ENCODE measurements around the gene GCAT. TPM values are rescaled to one million over a fixed set of nuclear protein-coding genes. Genes with fewer than 3 reads are reported as not detected.

The GCAT gene
- total and polyA plus RNA-seq, 2 of the 13 experiments (the other 11 are each of a cell fraction or from before 2014, with no cell fraction given): 28.0 to 50.3 TPM

DNA sequence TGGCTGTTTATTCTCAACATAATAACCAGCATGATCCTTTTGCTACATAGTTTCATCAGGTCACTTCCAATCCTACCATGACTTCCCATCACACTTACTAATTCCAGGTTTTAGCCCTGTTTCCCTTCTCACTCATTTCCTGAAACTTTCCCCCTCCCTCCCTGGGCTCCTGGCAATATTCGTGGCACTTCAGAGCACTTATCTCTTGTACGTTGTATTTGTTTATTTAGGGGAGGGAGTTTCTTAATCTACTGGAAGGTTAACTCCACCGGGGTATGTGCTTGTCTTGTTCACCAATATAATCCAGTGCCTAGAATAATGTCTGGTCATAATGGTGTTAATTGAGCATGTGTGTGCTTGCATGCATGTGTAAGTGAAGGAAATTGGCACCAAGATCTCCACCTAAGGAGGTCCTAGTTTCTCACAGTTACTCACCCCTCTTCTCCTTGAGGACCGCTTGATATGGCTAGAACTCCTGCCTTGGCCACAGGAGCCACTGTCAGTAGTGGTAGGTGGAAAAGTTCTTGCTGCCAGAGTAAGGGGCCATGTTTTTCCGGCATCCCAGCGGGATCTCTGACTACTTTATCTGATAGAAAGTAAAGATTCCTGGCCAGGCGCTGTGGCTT is 53.2 kb downstream of the GCAT start (continued):
- TF ChIP-seq, protein P1, sequence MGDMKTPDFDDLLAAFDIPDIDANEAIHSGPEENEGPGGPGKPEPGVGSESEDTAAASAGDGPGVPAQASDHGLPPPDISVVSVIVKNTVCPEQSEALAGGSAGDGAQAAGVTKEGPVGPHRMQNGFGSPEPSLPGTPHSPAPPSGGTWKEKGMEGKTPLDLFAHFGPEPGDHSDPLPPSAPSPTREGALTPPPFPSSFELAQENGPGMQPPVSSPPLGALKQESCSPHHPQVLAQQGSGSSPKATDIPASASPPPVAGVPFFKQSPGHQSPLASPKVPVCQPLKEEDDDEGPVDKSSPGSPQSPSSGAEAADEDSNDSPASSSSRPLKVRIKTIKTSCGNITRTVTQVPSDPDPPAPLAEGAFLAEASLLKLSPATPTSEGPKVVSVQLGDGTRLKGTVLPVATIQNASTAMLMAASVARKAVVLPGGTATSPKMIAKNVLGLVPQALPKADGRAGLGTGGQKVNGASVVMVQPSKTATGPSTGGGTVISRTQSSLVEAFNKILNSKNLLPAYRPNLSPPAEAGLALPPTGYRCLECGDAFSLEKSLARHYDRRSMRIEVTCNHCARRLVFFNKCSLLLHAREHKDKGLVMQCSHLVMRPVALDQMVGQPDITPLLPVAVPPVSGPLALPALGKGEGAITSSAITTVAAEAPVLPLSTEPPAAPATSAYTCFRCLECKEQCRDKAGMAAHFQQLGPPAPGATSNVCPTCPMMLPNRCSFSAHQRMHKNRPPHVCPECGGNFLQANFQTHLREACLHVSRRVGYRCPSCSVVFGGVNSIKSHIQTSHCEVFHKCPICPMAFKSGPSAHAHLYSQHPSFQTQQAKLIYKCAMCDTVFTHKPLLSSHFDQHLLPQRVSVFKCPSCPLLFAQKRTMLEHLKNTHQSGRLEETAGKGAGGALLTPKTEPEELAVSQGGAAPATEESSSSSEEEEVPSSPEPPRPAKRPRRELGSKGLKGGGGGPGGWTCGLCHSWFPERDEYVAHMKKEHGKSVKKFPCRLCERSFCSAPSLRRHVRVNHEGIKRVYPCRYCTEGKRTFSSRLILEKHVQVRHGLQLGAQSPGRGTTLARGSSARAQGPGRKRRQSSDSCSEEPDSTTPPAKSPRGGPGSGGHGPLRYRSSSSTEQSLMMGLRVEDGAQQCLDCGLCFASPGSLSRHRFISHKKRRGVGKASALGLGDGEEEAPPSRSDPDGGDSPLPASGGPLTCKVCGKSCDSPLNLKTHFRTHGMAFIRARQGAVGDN (CRISPR knock-in tag; IDR thresholded peaks at IDR 0.05): no peak
- TF ChIP-seq PHF8 (CRISPR knock-in tag; IDR thresholded peaks at IDR 0.05): no peak
- TF ChIP-seq MXI1 (IDR thresholded peaks at IDR 0.05; ENCODE audit: borderline replicate concordance, low read depth, low read length): no peak
- no peak for TF ChIP-seq TP53 (CRISPR knock-in tag; conservative IDR thresholded peaks at IDR 0.05)
- no peak for TF ChIP-seq ZNF234 (CRISPR knock-in tag; conservative IDR thresholded peaks at IDR 0.05)
- no peak for TF ChIP-seq YY1 (IDR thresholded peaks at IDR 0.05; ENCODE audit: insufficient read depth, insufficient replicate concordance, low read depth, low read length)
- no peak for TF ChIP-seq PCBP2 (optimal IDR thresholded peaks at IDR 0.05; ENCODE audit: low read depth, low read length, poor library complexity, severe bottlenecking)
- TF ChIP-seq ZNF484 (CRISPR knock-in tag; IDR thresholded peaks at IDR 0.05; ENCODE audit: borderline replicate concordance, low read depth): no peak
- no peak for TF ChIP-seq ZNF160 (CRISPR knock-in tag; IDR thresholded peaks at IDR 0.05)
- no peak for TF ChIP-seq ZNF781 (CRISPR knock-in tag; IDR thresholded peaks at IDR 0.05; ENCODE audit: borderline replicate concordance, not compliant biosample characterization)
- TF ChIP-seq, protein P2, sequence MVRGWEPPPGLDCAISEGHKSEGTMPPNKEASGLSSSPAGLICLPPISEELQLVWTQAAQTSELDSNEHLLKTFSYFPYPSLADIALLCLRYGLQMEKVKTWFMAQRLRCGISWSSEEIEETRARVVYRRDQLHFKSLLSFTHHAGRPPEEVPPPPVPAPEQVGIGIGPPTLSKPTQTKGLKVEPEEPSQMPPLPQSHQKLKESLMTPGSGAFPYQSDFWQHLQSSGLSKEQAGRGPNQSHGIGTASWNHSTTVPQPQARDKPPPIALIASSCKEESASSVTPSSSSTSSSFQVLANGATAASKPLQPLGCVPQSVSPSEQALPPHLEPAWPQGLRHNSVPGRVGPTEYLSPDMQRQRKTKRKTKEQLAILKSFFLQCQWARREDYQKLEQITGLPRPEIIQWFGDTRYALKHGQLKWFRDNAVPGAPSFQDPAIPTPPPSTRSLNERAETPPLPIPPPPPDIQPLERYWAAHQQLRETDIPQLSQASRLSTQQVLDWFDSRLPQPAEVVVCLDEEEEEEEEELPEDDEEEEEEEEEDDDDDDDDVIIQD (CRISPR knock-in tag; IDR thresholded peaks at IDR 0.05; ENCODE audit: low read depth): no peak
